Measurements from ENCODE around the gene PRKG1.

- TF ChIP-seq CTCF (conservative IDR thresholded peaks at IDR 0.05 in 1 of 2, IDR thresholded peaks at IDR 0.05 in 1 of 2; ENCODE audit: extremely low read depth in 1 of 2, insufficient read depth in 1 of 2, low read depth in 1 of 2, low read length in 2 of 2) (no peak), EZH2 (IDR thresholded peaks at IDR 0.05; ENCODE audit: borderline replicate concordance, low read length) (no peak)
Measured at GRCh38 chr10:51297438-51297837, 223.2 kb downstream of the PRKG1 start.
